ENCODE data around the gene PLCH1.

DNA sequence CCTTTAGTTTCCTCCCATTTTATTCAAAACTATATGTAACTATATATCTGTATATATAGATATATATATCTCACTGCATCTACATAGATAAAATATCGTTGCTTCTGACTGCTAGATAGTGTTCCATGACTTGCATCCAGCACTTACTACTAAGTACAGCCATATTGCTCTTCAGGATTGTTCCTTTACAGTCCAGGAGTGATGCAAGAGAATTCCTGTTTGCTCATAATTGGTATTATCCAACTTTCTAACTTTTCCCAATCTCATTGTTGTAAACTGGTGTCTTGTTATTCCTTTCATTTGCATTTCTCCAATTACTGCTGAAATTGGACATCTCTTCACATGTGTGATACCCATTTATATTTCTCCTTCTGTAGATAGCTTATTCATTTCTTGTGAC, 351.6 kb downstream of the PLCH1 start:
- TF ChIP-seq CTCF (IDR thresholded peaks at IDR 0.05; ENCODE audit: poor library complexity) = no peak
- no peak for TF ChIP-seq EZH2 (IDR thresholded peaks at IDR 0.05; ENCODE audit: borderline replicate concordance)
- no peak for TF ChIP-seq EZH2phosphoT487 (IDR thresholded peaks at IDR 0.05; ENCODE audit: low read depth, severe bottlenecking, unreplicated experiment)

All from hepatocyte (in vitro differentiated cells).